ENCODE results near the gene SLC35F6. TPM values are rescaled to one million over a fixed set of nuclear protein-coding genes. Genes with fewer than 3 reads are reported as not detected.

Gene SLC35F6
- total RNA-seq, 5 donors from 2014 or later (not counting 1 experiment from before 2014, with no cell fraction given): 17.6 to 20.0 (median 18.4) TPM

GRCh38 chr2:26730549-26731344 is 33.3 kb upstream of the SLC35F6 start:
- no peaks in the 10 kb centered on the region for H3K36me3 Mint-ChIP-seq
- H3K27me3 ChIP-seq (replicated peaks in 1 of 2; ENCODE audit: control insufficient read depth in 2 of 2, extremely low read depth in 1 of 2, insufficient read depth in 2 of 2, low read length in 1 of 2): peaks cover 6 to 45% of the 10 kb centered on the region in 2 experiments
- ChIA-PET POLR2A (no interaction called here), CTCF (interaction anchor here in 1 of 2 donors (0.6 kb wide), 1 partner anchor 143 kb away, joined by 3 read pairs; no protein-coding TSS in a partner anchor)
- H3K4me1 ChIP-seq (ENCODE audit: control insufficient read depth in 1 of 2, extremely low read depth in 1 of 2, insufficient read depth in 2 of 2, low read length in 2 of 2): peaks cover 0 to 5% of the 10 kb centered on the region in 2 experiments
- H3K4me1 Mint-ChIP-seq: no peaks in the 10 kb centered on the region
- peak overlapping the region in 1 of 2 donors; percentile 75 for H3K27ac Mint-ChIP-seq
- DNase-seq: no peak
- H3K9me3 ChIP-seq: no peaks in the 10 kb centered on the region
- no peaks in the 10 kb centered on the region for H3K9me3 Mint-ChIP-seq
- no peak overlapping the region for H3K27ac ChIP-seq (ENCODE audit: low read length)
- no peaks in the 10 kb centered on the region for H3K36me3 ChIP-seq (ENCODE audit: control insufficient read depth in 2 of 2, extremely low read depth in 1 of 2, insufficient read depth in 1 of 2, low read length in 1 of 2)
- no peak overlapping the region for H3K4me3 Mint-ChIP-seq
- WGBS (ENCODE audit: insufficient coverage): 62% methylated on average over 18 of the region's 19 CpGs
- peaks cover 16% of the 10 kb centered on the region in 2 donors for H3K27me3 Mint-ChIP-seq
- no peak for ATAC-seq (replicated peaks in 1 of 4)
- H3K4me3 ChIP-seq (ENCODE audit: control insufficient read depth in 1 of 2, extremely low read depth in 1 of 2, low read length in 1 of 2): no peak overlapping the region

DNA sequence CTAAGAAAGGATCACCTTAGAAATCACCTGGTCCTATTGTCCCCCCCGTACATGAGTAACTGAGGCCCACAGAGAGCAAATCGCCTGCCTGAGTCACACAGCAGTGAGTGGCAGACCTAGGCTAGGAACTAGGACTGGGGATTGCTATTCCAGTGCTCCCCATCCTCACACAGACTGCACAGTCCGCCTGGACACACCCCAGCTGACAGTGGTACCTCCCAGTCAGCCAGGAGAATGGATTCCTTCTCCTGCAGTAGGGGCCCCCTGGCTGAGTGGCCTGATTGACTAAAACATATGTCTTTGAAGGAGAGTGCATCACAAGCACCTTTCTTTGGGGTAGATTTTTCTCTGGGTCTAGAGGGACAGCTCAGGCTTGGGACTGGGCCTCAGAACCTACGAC is 32.4 kb upstream of the SLC35F6 start:
- Histone ChIP-seq H3K4me3 (ENCODE audit: control insufficient read depth in 1 of 2, extremely low read depth in 1 of 2, low read length in 1 of 2) (no peak overlapping the region), H3K27me3 (replicated peaks in 1 of 2; ENCODE audit: control insufficient read depth in 2 of 2, extremely low read depth in 1 of 2, insufficient read depth in 2 of 2, low read length in 1 of 2) (peaks cover 6 to 45% of the 10 kb centered on the region in 2 experiments), H3K9me3 (no peaks in the 10 kb centered on the region), H3K4me1 (ENCODE audit: control insufficient read depth in 1 of 2, extremely low read depth in 1 of 2, insufficient read depth in 2 of 2, low read length in 2 of 2) (peaks cover 0 to 5% of the 10 kb centered on the region in 2 experiments), H3K27ac (ENCODE audit: low read length) (no peak overlapping the region), H3K36me3 (ENCODE audit: control insufficient read depth in 2 of 2, extremely low read depth in 1 of 2, insufficient read depth in 1 of 2, low read length in 1 of 2) (no peaks in the 10 kb centered on the region)
- no peak overlapping the region for H3K27ac Mint-ChIP-seq
- H3K27me3 Mint-ChIP-seq: peaks cover 12 to 13% of the 10 kb centered on the region in 2 donors
- no peaks in the 10 kb centered on the region for H3K36me3 Mint-ChIP-seq
- no peaks in the 10 kb centered on the region for H3K9me3 Mint-ChIP-seq
- H3K4me1 Mint-ChIP-seq: no peaks in the 10 kb centered on the region
- ATAC-seq (replicated peaks in 1 of 4) (no peak), DNase-seq (no peak)
- no peak overlapping the region for H3K4me3 Mint-ChIP-seq
- ChIA-PET POLR2A (no interaction called here), CTCF (interaction anchor here in 1 of 2 donors (1.1 kb wide), 1 partner anchor 13 kb away, joined by 3 read pairs; no protein-coding TSS in a partner anchor)
- WGBS (ENCODE audit: insufficient coverage): no CpG with 5 or more reads among the region's 4 CpGs

- Mint-ChIP-seq H3K9me3 (no peaks in the 10 kb centered on the region), H3K4me3 (no peak overlapping the region), H3K27me3 (peaks cover 12 to 13% of the 10 kb centered on the region in 2 donors), H3K4me1 (no peaks in the 10 kb centered on the region), H3K36me3 (no peaks in the 10 kb centered on the region), H3K27ac (no peak overlapping the region)
- Histone ChIP-seq H3K4me1 (ENCODE audit: control insufficient read depth in 1 of 2, extremely low read depth in 1 of 2, insufficient read depth in 2 of 2, low read length in 2 of 2) (peaks cover 0 to 5% of the 10 kb centered on the region in 2 experiments), H3K27ac (ENCODE audit: low read length) (no peak overlapping the region), H3K9me3 (no peaks in the 10 kb centered on the region), H3K36me3 (ENCODE audit: control insufficient read depth in 2 of 2, extremely low read depth in 1 of 2, insufficient read depth in 1 of 2, low read length in 1 of 2) (no peaks in the 10 kb centered on the region), H3K4me3 (ENCODE audit: control insufficient read depth in 1 of 2, extremely low read depth in 1 of 2, low read length in 1 of 2) (no peak overlapping the region), H3K27me3 (replicated peaks in 1 of 2; ENCODE audit: control insufficient read depth in 2 of 2, extremely low read depth in 1 of 2, insufficient read depth in 2 of 2, low read length in 1 of 2) (peaks cover 6 to 39% of the 10 kb centered on the region in 2 experiments)
- ATAC-seq (replicated peaks in 1 of 4) (no peak), DNase-seq (no peak)
- WGBS (ENCODE audit: insufficient coverage): no CpG with 5 or more reads among the region's 3 CpGs
- ChIA-PET CTCF (interaction anchor here in 1 of 2 donors (1.1 kb wide), 1 partner anchor 12 kb away, joined by 3 read pairs; no protein-coding TSS in a partner anchor), POLR2A (no interaction called here)
Measured at GRCh38 chr2:26732446-26732845, 31.6 kb upstream of the SLC35F6 start.

DNA sequence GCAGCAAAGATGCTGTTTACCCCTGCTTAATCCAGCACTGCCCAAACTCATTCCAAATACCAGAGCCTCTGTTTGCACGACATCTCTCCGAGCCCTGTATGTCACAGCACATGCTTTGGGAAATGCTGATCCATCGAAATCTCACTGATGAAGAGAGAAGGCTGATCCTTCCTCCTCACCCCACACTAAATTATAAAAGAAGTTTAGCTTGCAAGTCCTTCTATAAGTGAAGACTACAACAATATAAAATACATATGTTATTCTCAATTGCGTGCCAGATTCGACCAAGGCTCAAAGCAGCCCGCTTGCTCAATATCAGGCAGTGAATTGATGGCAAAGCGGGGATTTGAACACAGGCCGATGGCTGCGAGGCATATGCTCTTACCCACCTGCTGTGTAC is 30.7 kb upstream of the SLC35F6 start:
- ChIA-PET POLR2A (no interaction called here), CTCF (no interaction called here)
- Mint-ChIP-seq H3K27me3 (peaks cover 12 to 13% of the 10 kb centered on the region in 2 donors), H3K4me3 (no peak overlapping the region), H3K36me3 (no peaks in the 10 kb centered on the region), H3K9me3 (no peaks in the 10 kb centered on the region), H3K27ac (no peak overlapping the region), H3K4me1 (no peaks in the 10 kb centered on the region)
- Histone ChIP-seq H3K4me1 (ENCODE audit: control insufficient read depth in 1 of 2, extremely low read depth in 1 of 2, insufficient read depth in 2 of 2, low read length in 2 of 2) (peaks cover 0 to 3% of the 10 kb centered on the region in 2 experiments), H3K36me3 (ENCODE audit: control insufficient read depth in 2 of 2, extremely low read depth in 1 of 2, insufficient read depth in 1 of 2, low read length in 1 of 2) (no peaks in the 10 kb centered on the region), H3K27ac (ENCODE audit: low read length) (no peak overlapping the region), H3K27me3 (replicated peaks in 1 of 2; ENCODE audit: control insufficient read depth in 2 of 2, extremely low read depth in 1 of 2, insufficient read depth in 2 of 2, low read length in 1 of 2) (peaks cover 6 to 39% of the 10 kb centered on the region in 2 experiments), H3K4me3 (ENCODE audit: control insufficient read depth in 1 of 2, extremely low read depth in 1 of 2, low read length in 1 of 2) (no peak overlapping the region), H3K9me3 (no peaks in the 10 kb centered on the region)
- WGBS (ENCODE audit: insufficient coverage): 96% methylated on average over 5 of the region's 9 CpGs
- ATAC-seq (replicated peaks in 1 of 4) (no peak), DNase-seq (no peak)

- H3K4me1 ChIP-seq (ENCODE audit: control insufficient read depth in 1 of 2, extremely low read depth in 1 of 2, insufficient read depth in 2 of 2, low read length in 2 of 2): no peaks in the 10 kb centered on the region
- H3K9me3 Mint-ChIP-seq: no peaks in the 10 kb centered on the region
- peaks cover 2 to 31% of the 10 kb centered on the region in 2 experiments for H3K27me3 ChIP-seq (replicated peaks in 1 of 2; ENCODE audit: control insufficient read depth in 2 of 2, extremely low read depth in 1 of 2, insufficient read depth in 2 of 2, low read length in 1 of 2)
- no peak overlapping the region for H3K4me3 ChIP-seq (ENCODE audit: control insufficient read depth in 1 of 2, extremely low read depth in 1 of 2, low read length in 1 of 2)
- H3K27ac Mint-ChIP-seq: no peak overlapping the region
- DNase-seq (no peak), ATAC-seq (replicated peaks in 1 of 4) (no peak)
- no peaks in the 10 kb centered on the region for H3K9me3 ChIP-seq
- no peak overlapping the region for H3K27ac ChIP-seq (ENCODE audit: low read length)
- WGBS (ENCODE audit: insufficient coverage): 43% methylated on average over 3 of the region's 5 CpGs
- H3K27me3 Mint-ChIP-seq: peaks cover 8 to 13% of the 10 kb centered on the region in 2 donors
- H3K4me1 Mint-ChIP-seq: no peaks in the 10 kb centered on the region
- POLR2A ChIA-PET: interaction anchor here in 1 of 2 donors (0.5 kb wide), 1 partner anchor 329 kb away, joined by 5 read pairs; no protein-coding TSS in a partner anchor
- CTCF ChIA-PET: interaction anchor here in 1 of 2 donors (0.6 kb wide), 1 partner anchor 25 kb away, joined by 3 read pairs; no protein-coding TSS in a partner anchor
- no peaks in the 10 kb centered on the region for H3K36me3 ChIP-seq (ENCODE audit: control insufficient read depth in 2 of 2, extremely low read depth in 1 of 2, insufficient read depth in 1 of 2, low read length in 1 of 2)
- H3K36me3 Mint-ChIP-seq: no peaks in the 10 kb centered on the region
- H3K4me3 Mint-ChIP-seq: no peak overlapping the region
Measured at GRCh38 chr2:26735097-26735496, 29.0 kb upstream of the SLC35F6 start.

DNA sequence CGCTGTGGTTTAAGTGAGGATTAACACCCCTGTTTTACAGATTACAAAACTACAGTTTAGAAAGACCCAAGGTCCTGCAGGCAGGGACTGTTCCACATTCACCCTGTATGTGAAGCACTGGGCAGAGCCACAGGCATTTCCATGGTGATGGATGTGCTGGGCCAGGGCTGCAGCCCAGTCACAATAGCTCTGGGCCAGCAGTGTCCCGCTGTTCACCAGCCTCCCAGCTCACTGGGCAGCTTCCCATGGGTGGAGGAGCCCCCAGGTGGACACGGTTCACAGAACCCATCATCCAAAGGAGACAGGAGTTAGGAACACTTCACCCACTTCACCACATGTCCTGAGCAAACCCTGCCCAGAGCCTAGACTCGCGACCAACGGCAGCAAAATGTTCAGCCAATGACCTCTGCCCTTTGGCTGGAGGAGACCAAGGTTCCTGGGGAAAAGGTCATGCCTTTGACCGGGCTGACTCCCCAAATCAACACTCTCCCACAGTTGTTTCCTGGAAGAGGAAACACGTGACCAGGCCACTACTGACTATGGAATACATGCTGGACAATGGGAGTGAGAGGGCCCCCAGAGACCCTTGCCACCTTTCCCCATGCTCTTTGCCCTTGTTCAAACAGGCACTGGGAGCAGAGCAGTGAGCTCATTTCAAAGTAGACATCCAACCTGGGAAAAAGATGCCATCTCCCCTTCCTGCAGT is 28.0 kb upstream of the SLC35F6 start:
- no peaks in the 10 kb centered on the region for H3K36me3 Mint-ChIP-seq
- Histone ChIP-seq H3K4me3 (ENCODE audit: control insufficient read depth in 1 of 2, extremely low read depth in 1 of 2, low read length in 1 of 2) (no peak overlapping the region), H3K27ac (ENCODE audit: low read length) (no peak overlapping the region), H3K9me3 (no peaks in the 10 kb centered on the region), H3K27me3 (replicated peaks in 1 of 2; ENCODE audit: control insufficient read depth in 2 of 2, extremely low read depth in 1 of 2, insufficient read depth in 2 of 2, low read length in 1 of 2) (peaks cover 2 to 22% of the 10 kb centered on the region in 2 experiments), H3K36me3 (ENCODE audit: control insufficient read depth in 2 of 2, extremely low read depth in 1 of 2, insufficient read depth in 1 of 2, low read length in 1 of 2) (no peaks in the 10 kb centered on the region), H3K4me1 (ENCODE audit: control insufficient read depth in 1 of 2, extremely low read depth in 1 of 2, insufficient read depth in 2 of 2, low read length in 2 of 2) (peaks cover 0 to 8% of the 10 kb centered on the region in 2 experiments)
- H3K9me3 Mint-ChIP-seq: no peaks in the 10 kb centered on the region
- POLR2A ChIA-PET: no interaction called here
- CTCF ChIA-PET: interaction anchor here in 1 of 2 donors (0.7 to 0.8 kb wide), 2 partner anchors 267 to 327 kb away, joined by 3 to 5 read pairs; no protein-coding TSS in a partner anchor
- H3K4me1 Mint-ChIP-seq: peaks cover 0 to 5% (median 4%) of the 10 kb centered on the region in 3 donors
- H3K27ac Mint-ChIP-seq: no peak overlapping the region
- no peak for DNase-seq
- no peak overlapping the region for H3K4me3 Mint-ChIP-seq
- peaks cover 8% of the 10 kb centered on the region in 2 donors for H3K27me3 Mint-ChIP-seq
- no peak for ATAC-seq (replicated peaks in 1 of 4)
- 86% methylated on average over 6 of the region's 8 CpGs for WGBS (ENCODE audit: insufficient coverage)
